Stromal cell of bone marrow (primary cell): ENCODE results near the gene WNT3.
"Not testable (repeated sequence)": the region's sequence is repeated elsewhere in the genome, so short reads cannot be mapped to it uniquely, and the experiment has no call there.

Experiments
- DNase-seq: peaks from one replicate; pipeline ENCODE4 v3.0.0-alpha.2; 2012; ENCODE audit warnings: low read depth

WNT3 gene

GRCh38 chr17:46764709-46765401 is 53.6 kb downstream of the WNT3 start:
- no peak for DNase-seq

DNA sequence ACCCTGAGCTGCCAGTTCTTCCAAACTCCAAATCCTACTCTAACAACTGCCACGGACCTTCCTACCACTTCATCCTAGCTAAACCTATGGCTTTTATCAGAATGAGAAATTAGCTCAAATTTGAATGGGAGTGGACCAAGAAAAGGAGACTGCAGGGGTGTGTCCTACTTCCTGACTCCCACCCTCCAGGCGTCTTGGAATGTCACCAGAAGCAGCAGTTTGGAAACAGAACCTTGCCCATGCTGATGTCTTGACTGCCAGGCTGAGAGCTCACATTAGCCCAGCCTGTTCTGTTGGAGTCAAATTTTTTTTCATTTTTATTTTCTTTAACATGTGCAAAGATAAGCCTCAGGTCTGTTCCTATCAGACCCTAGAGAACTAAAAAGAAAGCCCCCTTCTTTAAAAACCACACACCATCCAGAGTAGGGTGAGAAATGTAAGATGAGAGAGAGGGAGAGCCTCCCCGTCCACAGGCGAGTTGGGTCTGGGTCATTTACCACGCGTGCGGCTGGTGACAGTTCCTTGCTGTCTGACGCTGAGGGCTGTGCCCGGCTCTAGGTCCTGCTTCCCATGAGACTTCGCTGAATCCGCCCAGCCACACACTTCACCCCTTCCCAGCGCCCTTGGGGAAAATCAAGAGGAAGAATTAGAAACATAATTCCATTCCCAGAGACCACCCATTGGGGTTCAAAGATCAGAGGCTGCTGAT is 54.3 kb downstream of the WNT3 start:
- DNase-seq, result no peak

GRCh38 chr17:46763416-46763815 is 55.1 kb downstream of the WNT3 start:
- no peak for DNase-seq

DNA sequence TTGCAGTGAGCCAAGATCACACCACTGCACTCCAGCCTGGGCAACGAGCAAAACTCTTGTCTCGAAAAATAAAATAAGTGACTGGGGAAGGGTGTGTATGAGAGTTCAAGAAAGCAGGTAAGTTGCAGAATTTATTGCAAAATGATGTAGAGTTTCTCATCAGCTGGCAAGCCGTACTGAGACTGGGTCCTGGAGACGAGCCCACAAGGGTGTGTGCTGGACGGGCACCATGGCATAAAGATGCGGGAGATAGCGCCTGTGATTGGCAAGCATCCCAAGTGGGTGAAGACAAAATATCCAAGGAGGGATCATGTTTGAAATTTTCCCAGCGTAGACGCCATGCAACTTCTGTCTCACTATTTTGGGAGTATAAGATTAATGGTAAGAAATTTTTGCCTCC is 59.4 kb downstream of the WNT3 start:
- no peak for DNase-seq

- no peak for DNase-seq
Measured at GRCh38 chr17:46758614-46759013, 59.9 kb downstream of the WNT3 start.

- DNase-seq, result not testable (repeated sequence)
Measured at GRCh38 chr17:46757588-46757987, 60.9 kb downstream of the WNT3 start.

DNA sequence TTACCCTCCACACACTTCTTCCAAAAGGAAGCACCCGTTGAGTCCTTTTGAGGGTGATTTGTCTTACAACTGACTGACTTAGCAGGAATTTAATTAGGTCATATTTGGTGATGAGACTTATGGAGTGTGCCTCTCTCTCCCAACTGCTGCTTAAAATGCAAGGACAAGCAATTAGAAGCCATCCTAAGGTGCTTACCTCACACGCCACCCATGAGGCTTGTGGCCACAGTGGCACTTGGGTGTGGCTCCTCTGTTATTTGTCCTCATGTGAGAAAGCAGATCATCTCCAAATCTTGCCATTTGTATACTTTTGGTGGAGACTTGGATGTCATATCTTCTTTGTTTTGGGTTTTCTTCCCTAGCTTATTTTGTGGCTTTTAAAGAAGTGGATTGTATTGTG is 61.6 kb downstream of the WNT3 start:
- no peak for DNase-seq

- no peak for DNase-seq
Measured at GRCh38 chr17:46756081-46756735, 62.3 kb downstream of the WNT3 start.

GRCh38 chr17:46753776-46754175 is 64.7 kb downstream of the WNT3 start:
- no peak for DNase-seq

- DNase-seq, result no peak
Measured at GRCh38 chr17:46751425-46751824, 67.1 kb downstream of the WNT3 start.

GRCh38 chr17:46745376-46745775 is 73.1 kb downstream of the WNT3 start:
- DNase-seq, result no peak

DNA sequence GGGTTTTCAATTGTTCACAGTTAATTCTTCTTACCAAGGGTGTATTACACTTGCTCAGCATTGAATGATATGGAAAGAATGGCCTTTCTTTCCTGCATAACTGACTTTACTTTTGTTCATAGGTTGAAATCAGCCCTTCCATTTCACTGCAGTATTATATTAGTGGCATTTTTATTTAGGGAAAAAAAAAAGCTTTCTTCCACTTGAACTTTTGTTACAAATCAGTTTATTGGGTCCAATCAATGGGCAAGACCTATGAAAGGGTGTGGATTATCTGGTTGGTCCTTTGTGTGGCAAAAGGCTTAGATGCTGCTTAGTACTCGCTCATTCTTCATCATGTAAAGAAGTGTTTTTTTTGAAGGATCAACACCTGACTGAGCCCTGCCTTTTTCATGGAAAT is 74.1 kb downstream of the WNT3 start:
- DNase-seq, result no peak

GRCh38 chr17:46742565-46743270 is 75.8 kb downstream of the WNT3 start:
- peak; percentile 83 for DNase-seq

DNA sequence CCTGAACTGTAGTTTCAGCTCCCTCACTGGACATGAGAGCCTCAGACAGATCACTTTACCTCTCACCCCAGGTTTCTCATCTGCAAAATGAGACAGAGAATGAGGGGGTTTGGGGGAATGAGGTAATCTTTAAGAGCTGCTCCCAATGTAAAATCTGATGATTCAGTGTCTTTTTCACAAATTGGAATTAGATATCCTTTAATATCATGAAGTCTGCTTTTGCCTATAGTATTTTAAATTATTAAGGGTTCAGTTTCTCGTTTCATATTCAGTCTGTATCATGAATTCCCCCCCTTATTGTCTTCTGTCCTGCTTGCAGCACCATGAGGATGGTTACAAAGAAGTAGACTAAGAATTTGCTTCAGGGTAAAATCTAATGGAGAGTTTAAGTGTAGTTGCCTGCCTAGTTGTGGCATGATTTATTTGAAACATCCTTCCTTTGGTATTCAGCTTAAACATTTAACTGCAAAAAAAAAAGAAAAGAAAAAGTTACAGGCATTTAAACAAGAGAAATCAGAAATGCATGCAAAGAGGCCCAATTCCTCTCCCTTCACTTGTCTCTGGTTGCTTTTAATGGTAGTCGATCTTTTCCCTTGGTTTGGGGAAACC is 77.3 kb downstream of the WNT3 start:
- no peak for DNase-seq

DNA sequence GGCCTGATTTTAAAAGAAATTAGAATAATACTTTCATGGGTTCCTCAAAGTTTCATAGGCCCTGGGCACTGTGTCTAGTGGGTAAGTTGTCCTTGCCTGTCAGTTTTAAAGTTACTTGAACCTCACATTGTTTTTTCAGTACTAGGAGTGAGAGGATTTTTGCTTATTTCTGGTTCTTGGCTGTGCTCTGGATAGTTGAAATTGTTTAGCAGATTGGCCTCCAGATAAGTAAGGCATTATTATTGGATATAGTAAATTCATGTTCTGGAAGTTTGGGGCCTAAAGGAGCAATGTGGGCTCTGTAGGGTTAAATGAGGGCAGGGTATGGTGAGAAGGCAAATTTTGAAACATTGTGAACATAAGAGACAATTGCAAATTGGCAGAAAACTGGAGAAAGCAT is 78.5 kb downstream of the WNT3 start:
- no peak for DNase-seq

DNA sequence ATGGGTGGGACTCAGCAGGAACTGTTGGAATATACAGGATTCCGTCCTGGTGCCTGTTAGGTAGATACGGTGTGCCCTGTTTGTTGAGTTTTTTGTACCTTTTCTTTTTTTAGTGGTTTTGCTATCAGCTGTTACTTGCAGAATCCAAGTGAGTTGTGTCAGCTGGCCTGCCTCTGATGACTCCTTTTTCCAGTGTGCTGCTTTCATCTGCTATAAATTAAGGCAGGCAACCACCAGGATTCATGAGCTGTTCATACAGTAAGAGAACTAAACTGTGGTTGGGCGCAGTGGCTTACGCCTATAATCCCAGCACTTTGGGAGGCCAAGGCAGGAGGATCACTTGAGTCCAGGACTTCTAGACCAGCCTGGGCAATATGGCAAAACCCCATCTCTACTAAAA is 79.9 kb downstream of the WNT3 start:
- DNase-seq, result no peak

DNA sequence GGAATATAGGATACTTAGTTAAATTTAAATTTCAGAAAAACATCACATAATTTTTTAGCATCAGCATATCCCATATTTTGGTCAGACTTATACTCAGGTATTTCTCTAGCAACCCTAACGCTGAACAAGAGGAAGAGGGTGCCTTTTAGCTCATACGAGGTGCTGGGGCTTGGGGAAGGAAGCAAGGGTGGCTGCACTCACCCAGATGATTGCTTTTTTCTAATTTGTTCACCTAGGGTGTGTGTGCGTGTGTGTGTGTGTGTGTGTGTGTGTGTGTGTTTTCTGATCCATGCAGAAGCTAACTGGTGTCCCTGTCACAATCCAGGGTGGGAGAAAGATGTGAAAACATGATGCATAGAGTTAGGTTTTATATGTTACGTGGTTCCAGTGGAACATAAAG is 81.2 kb downstream of the WNT3 start:
- DNase-seq, result no peak

- no peak for DNase-seq
Measured at GRCh38 chr17:46736100-46736499, 82.4 kb downstream of the WNT3 start.

- DNase-seq, result peak; percentile 41
Measured at GRCh38 chr17:46733837-46734475, 84.5 kb downstream of the WNT3 start.

- DNase-seq, result no peak
Measured at GRCh38 chr17:46732754-46733398, 85.6 kb downstream of the WNT3 start.

GRCh38 chr17:46732160-46732559 is 86.3 kb downstream of the WNT3 start:
- no peak for DNase-seq
